ENCODE results near the gene PLD5. TPM values are rescaled to one million over a fixed set of nuclear protein-coding genes. Genes with fewer than 3 reads are reported as not detected.

The PLD5 gene
- total and polyA plus RNA-seq, 2 of the 13 experiments (the other 11 are each of a cell fraction or from before 2014, with no cell fraction given), result not detected

GRCh38 chr1:242426271-242426905, 98.1 kb downstream of the PLD5 start:
- no peak overlapping the region for H3K4me3 ChIP-seq (replicated peaks in 1 of 3; ENCODE audit: insufficient read depth in 1 of 3, low read depth in 2 of 3, low read length in 3 of 3)
- FAIRE-seq, result no peak
- H4K20me1 ChIP-seq (ENCODE audit: insufficient read depth, low read length), result no peaks in the 10 kb centered on the region
- in situ Hi-C loops (cut with HindIII; ENCODE audit: extremely low pct_ligation_motif_present, low pct_unique_long_range_greater_than_20kb) (no loop called here), intact Hi-C loops (cut with micrococcal nuclease; ENCODE audit: unreplicated experiment) (no loop called here)
- H3K4me2 ChIP-seq (ENCODE audit: low read depth, low read length), result no peak overlapping the region
- no peaks in the 10 kb centered on the region for H3K4me1 ChIP-seq (ENCODE audit: insufficient read depth, low read length)
- H3K9ac ChIP-seq (ENCODE audit: insufficient read depth, low read depth, low read length), result no peak overlapping the region
- ATAC-seq, result no peak
- H2AFZ ChIP-seq (ENCODE audit: low read length), result no peak overlapping the region
- CTCF ChIA-PET (ENCODE audit: low intra/inter-chr PET ratio, low total read pairs), result no interaction called here
- H3K9me3 ChIP-seq (ENCODE audit: low read length), result no peaks in the 10 kb centered on the region
- no peaks in the 10 kb centered on the region for H3K36me3 ChIP-seq (replicated peaks in 1 of 2; ENCODE audit: control insufficient read depth in 1 of 2, insufficient read depth in 2 of 2, low read length in 2 of 2)
- TF ChIP-seq, protein P1, sequence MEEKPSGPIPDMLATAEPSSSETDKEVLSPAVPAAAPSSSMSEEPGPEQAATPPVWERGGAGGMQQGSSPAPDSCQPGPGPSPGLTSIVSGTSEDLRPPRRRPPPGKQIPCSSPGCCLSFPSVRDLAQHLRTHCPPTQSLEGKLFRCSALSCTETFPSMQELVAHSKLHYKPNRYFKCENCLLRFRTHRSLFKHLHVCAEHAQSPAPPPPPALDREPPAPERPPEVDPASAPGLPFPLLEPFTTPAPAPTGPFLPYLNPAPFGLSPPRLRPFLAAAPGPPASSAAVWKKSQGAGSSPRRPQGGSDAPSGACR (CRISPR knock-in tag; IDR thresholded peaks at IDR 0.05), result no peak
- TF ChIP-seq RARA (CRISPR knock-in tag; IDR thresholded peaks at IDR 0.05), result no peak
- no peak for TF ChIP-seq ZNF614 (CRISPR knock-in tag; IDR thresholded peaks at IDR 0.05; ENCODE audit: borderline replicate concordance)
- TF ChIP-seq TBX2 (CRISPR knock-in tag; IDR thresholded peaks at IDR 0.05; ENCODE audit: borderline replicate concordance), result no peak
- TF ChIP-seq KLF16 (CRISPR knock-in tag; IDR thresholded peaks at IDR 0.05), result no peak
- TF ChIP-seq, protein P2, sequence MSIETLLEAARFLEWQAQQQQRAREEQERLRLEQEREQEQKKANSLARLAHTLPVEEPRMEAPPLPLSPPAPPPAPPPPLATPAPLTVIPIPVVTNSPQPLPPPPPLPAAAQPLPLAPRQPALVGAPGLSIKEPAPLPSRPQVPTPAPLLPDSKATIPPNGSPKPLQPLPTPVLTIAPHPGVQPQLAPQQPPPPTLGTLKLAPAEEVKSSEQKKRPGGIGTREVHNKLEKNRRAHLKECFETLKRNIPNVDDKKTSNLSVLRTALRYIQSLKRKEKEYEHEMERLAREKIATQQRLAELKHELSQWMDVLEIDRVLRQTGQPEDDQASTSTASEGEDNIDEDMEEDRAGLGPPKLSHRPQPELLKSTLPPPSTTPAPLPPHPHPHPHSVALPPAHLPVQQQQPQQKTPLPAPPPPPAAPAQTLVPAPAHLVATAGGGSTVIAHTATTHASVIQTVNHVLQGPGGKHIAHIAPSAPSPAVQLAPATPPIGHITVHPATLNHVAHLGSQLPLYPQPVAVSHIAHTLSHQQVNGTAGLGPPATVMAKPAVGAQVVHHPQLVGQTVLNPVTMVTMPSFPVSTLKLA (IDR thresholded peaks at IDR 0.05), result no peak
- peak; percentile 54; the same call in 1 of the 2 replicates for TF ChIP-seq MAFF (IDR thresholded peaks at IDR 0.05; ENCODE audit: low read depth, low read length)
- TF ChIP-seq MAFK (conservative IDR thresholded peaks at IDR 0.05 in 1 of 2, IDR thresholded peaks at IDR 0.05 in 1 of 2; ENCODE audit: low read length in 2 of 2), result peak; percentile 33 to 63; a peak in 3 of 4 replicates
- TF ChIP-seq THAP7 (CRISPR knock-in tag; IDR thresholded peaks at IDR 0.05), result no peak
- TF ChIP-seq ZNF496 (CRISPR knock-in tag; IDR thresholded peaks at IDR 0.05; ENCODE audit: insufficient replicate concordance), result no peak
- H3K79me2 ChIP-seq (ENCODE audit: insufficient read depth, low read length), result no peaks in the 10 kb centered on the region
- no TSS peak for BruUV-seq (replicated peaks)
- WGBS (ENCODE audit: low lambda C conversion rate), result 50% methylated on average over 6 of the region's 6 CpGs
- H3K27ac ChIP-seq (ENCODE audit: extremely low read length, insufficient read depth, low read length), result no peak overlapping the region
- H3K27me3 ChIP-seq (ENCODE audit: control insufficient read depth in 1 of 2, insufficient read depth in 2 of 2, low read length in 2 of 2), result no peaks in the 10 kb centered on the region
- DNase-seq (ENCODE audit: low spot score), result no peak
- POLR2A ChIA-PET, result no interaction called here
